ENCODE results near the gene TNNC1.

- no peak for TF ChIP-seq CTCF (conservative IDR thresholded peaks at IDR 0.05)
- no peak for TF ChIP-seq EZH2 (IDR thresholded peaks at IDR 0.05; ENCODE audit: low read depth)
Observed at GRCh38 chr3:52452570-52453221, 1.1 kb downstream of the TNNC1 start.

Measured in PC-9 (cell line).